Measurements from ENCODE around the gene TMEM150A. TPM values are rescaled to one million over a fixed set of nuclear protein-coding genes. Genes with fewer than 3 reads are reported as not detected.

TMEM150A gene
- total RNA-seq, 1 experiment from 2014 or later = 25.3 TPM

GRCh38 chr2:85598594-85599340 lies 3.7 kb downstream of the TMEM150A start:
- Mint-ChIP-seq H3K4me3 (ENCODE audit: unreplicated experiment) (no peak overlapping the region), H3K27ac (ENCODE audit: unreplicated experiment) (no peak overlapping the region), H3K36me3 (ENCODE audit: insufficient read depth, unreplicated experiment) (peaks cover 46% of the 10 kb centered on the region), H3K27me3 (ENCODE audit: insufficient read depth, unreplicated experiment) (no peaks in the 10 kb centered on the region), H3K4me1 (ENCODE audit: low read depth, unreplicated experiment) (peaks cover 20% of the 10 kb centered on the region), H3K9me3 (ENCODE audit: unreplicated experiment) (no peaks in the 10 kb centered on the region)
- no peak overlapping the region for H3K4me3 ChIP-seq (ENCODE audit: low read depth, low read length)
- H3K36me3 ChIP-seq (ENCODE audit: control insufficient read depth, insufficient read depth, low read length) = peaks cover 11% of the 10 kb centered on the region
- TF ChIP-seq CTCF (IDR thresholded peaks at IDR 0.05; ENCODE audit: insufficient read depth in 1 of 2, low read depth in 1 of 2, low read length in 1 of 2, severe bottlenecking in 1 of 2, unreplicated experiment in 1 of 2) = no peak
- no peaks in the 10 kb centered on the region for H3K27me3 ChIP-seq (replicated peaks; ENCODE audit: control insufficient read depth, insufficient read depth, low read length)
- no TSS peak for BruUV-seq (replicated peaks)
- peaks cover 16% of the 10 kb centered on the region; the same call in 1 of the 2 replicates for H3K4me1 ChIP-seq
- H3K9me3 ChIP-seq = no peaks in the 10 kb centered on the region
- POLR2A ChIA-PET = no interaction called here
- intact Hi-C loops (cut with micrococcal nuclease; ENCODE audit: unreplicated experiment) = no loop called here
- CTCF ChIA-PET = no interaction called here
- DNase-seq = no peak

- Histone ChIP-seq H3K4me1 (peaks cover 14% of the 10 kb centered on the region; the same call in 1 of the 2 replicates), H3K4me3 (ENCODE audit: low read depth, low read length) (no peak overlapping the region; the same call in 1 of the 2 replicates), H3K9me3 (no peaks in the 10 kb centered on the region), H3K27me3 (replicated peaks; ENCODE audit: control insufficient read depth, insufficient read depth, low read length) (no peaks in the 10 kb centered on the region), H3K36me3 (ENCODE audit: control insufficient read depth, insufficient read depth, low read length) (peaks cover 11% of the 10 kb centered on the region)
- Mint-ChIP-seq H3K9me3 (ENCODE audit: unreplicated experiment) (no peaks in the 10 kb centered on the region), H3K4me3 (ENCODE audit: unreplicated experiment) (peak overlapping the region; percentile 97), H3K27ac (ENCODE audit: unreplicated experiment) (no peak overlapping the region), H3K4me1 (ENCODE audit: low read depth, unreplicated experiment) (peaks cover 18% of the 10 kb centered on the region), H3K27me3 (ENCODE audit: insufficient read depth, unreplicated experiment) (no peaks in the 10 kb centered on the region), H3K36me3 (ENCODE audit: insufficient read depth, unreplicated experiment) (peaks cover 33% of the 10 kb centered on the region)
- no peak for DNase-seq
- ChIA-PET CTCF (interaction anchor here (0.6 to 0.7 kb wide), 2 partner anchors 12 to 58 kb away, joined by 6 to 9 read pairs; partner anchors contain the start of gene MAT2A), POLR2A (interaction anchor here (0.6 to 1.1 kb wide), 2 partner anchors 13 to 36 kb away, joined by 4 to 8 read pairs; partner anchors contain the start of gene GGCX)
- no TSS peak for BruUV-seq (replicated peaks)
- intact Hi-C loops (cut with micrococcal nuclease; ENCODE audit: unreplicated experiment) = no loop called here
- TF ChIP-seq CTCF (IDR thresholded peaks at IDR 0.05; ENCODE audit: insufficient read depth in 1 of 2, low read depth in 1 of 2, low read length in 1 of 2, severe bottlenecking in 1 of 2, unreplicated experiment in 1 of 2) = no peak
Measured at GRCh38 chr2:85597241-85597640, 5.3 kb downstream of the TMEM150A start.

GRCh38 chr2:85596486-85597143 lies 5.9 kb downstream of the TMEM150A start:
- H3K9me3 ChIP-seq = no peaks in the 10 kb centered on the region
- POLR2A ChIA-PET = interaction anchor here (1.1 to 1.8 kb wide), 3 partner anchors 9 to 36 kb away, joined by 8 to 22 read pairs (median 13); partner anchors contain the start of genes GGCX and VAMP8
- peaks cover 11% of the 10 kb centered on the region for H3K36me3 ChIP-seq (ENCODE audit: control insufficient read depth, insufficient read depth, low read length)
- intact Hi-C loops (cut with micrococcal nuclease; ENCODE audit: unreplicated experiment) = no loop called here
- Mint-ChIP-seq H3K36me3 (ENCODE audit: insufficient read depth, unreplicated experiment) (peaks cover 33% of the 10 kb centered on the region), H3K4me3 (ENCODE audit: unreplicated experiment) (peak overlapping the region; percentile 97), H3K9me3 (ENCODE audit: unreplicated experiment) (no peaks in the 10 kb centered on the region), H3K4me1 (ENCODE audit: low read depth, unreplicated experiment) (peaks cover 16% of the 10 kb centered on the region), H3K27me3 (ENCODE audit: insufficient read depth, unreplicated experiment) (no peaks in the 10 kb centered on the region), H3K27ac (ENCODE audit: unreplicated experiment) (no peak overlapping the region)
- peaks cover 14% of the 10 kb centered on the region; the same call in 1 of the 2 replicates for H3K4me1 ChIP-seq
- H3K4me3 ChIP-seq (ENCODE audit: low read depth, low read length) = peak overlapping the region; percentile 92
- no TSS peak for BruUV-seq (replicated peaks)
- H3K27me3 ChIP-seq (replicated peaks; ENCODE audit: control insufficient read depth, insufficient read depth, low read length) = no peaks in the 10 kb centered on the region
- CTCF ChIA-PET = interaction anchor here (0.6 to 1.4 kb wide), 2 partner anchors 9 to 58 kb away, joined by 6 to 9 read pairs; partner anchors contain the start of gene MAT2A
- no peak for TF ChIP-seq CTCF (IDR thresholded peaks at IDR 0.05; ENCODE audit: insufficient read depth in 1 of 2, low read depth in 1 of 2, low read length in 1 of 2, severe bottlenecking in 1 of 2, unreplicated experiment in 1 of 2)
- DNase-seq = no peak
